HepG2 (cell line): ENCODE measurements around the gene ADARB2. TPM values are rescaled to one million over a fixed set of nuclear protein-coding genes. Genes with fewer than 3 reads are reported as not detected.

Experiments used
- ATAC-seq: fragments of 200-7000 bp; cut with Tn5 transposase; 3 replicates; pipeline ENCODE4 v1.9.1; 2020; ENCODE audit warnings: mild to moderate bottlenecking, moderate library complexity
- BruUV-seq: library from RNA; stranded (reverse); fragments of 400-500 nt; replicated peaks from 2 replicates; lab custom pipeline; 2021; lab: Mats Ljungman, UMichigan
- CTCF ChIA-PET: fragments of 300-600 bp; formaldehyde crosslinking; extraction: SDS; loops from one replicate; lab custom pipeline; 2021; ENCODE audit warnings: low total read pairs, inconsistent platforms, low intra/inter-chr PET ratio; lab: Yijun Ruan, JAX
- POLR2A ChIA-PET: fragments of 350-600 bp; sonication (Branson Sonifier 250); formaldehyde crosslinking; loops from one replicate; lab custom pipeline; 2020; ENCODE audit warnings: antibody characterized with exemption, inconsistent platforms; lab: Yijun Ruan, JAX
- DNase-seq: peaks from one replicate; pipeline ENCODE4 v3.0.0-alpha.2; 2015; ENCODE audit warnings: low spot score
- FAIRE-seq: peaks from 3 replicates; lab custom pipeline; 2011; peaks lifted over from hg19 to GRCh38; lab: Jason Lieb, UNC
- H2AFZ ChIP-seq: one replicate; pipeline ENCODE4 v1.6.1; 2011; ENCODE audit warnings: low read length, inconsistent platforms
- H3K27ac ChIP-seq: fragments of 300-600 bp; 3 replicates; pipeline ENCODE4 v1.8.0; 2011; ENCODE audit warnings: mixed run types, mild to moderate bottlenecking, mixed read lengths, low read length, inconsistent platforms; ENCODE audit not compliant: insufficient read depth; ENCODE audit errors: extremely low read length
- H3K27me3 ChIP-seq, 2 experiments: fragments of 200-600 bp in 1 of 2; 2 replicates in 1 of 2; 3 replicates in 1 of 2; pipeline versions ENCODE4 v1.6.0 to v1.8.0; 2011; ENCODE audit warnings: low read length in 2 of 2, mild to moderate bottlenecking in 2 of 2, moderate library complexity in 2 of 2, inconsistent platforms in 1 of 2; ENCODE audit not compliant: insufficient read depth in 2 of 2, control insufficient read depth in 1 of 2
- H3K36me3 ChIP-seq, 2 experiments: fragments of 200-600 bp in 1 of 2; replicated peaks in 1 of 2; 2 replicates in 1 of 2; 3 replicates in 1 of 2; pipeline versions ENCODE4 v1.5.1 to v1.8.0; 2011; ENCODE audit warnings: low read length in 2 of 2, inconsistent platforms in 1 of 2; ENCODE audit not compliant: insufficient read depth in 2 of 2, control insufficient read depth in 1 of 2
- H3K4me1 ChIP-seq: 2 replicates; pipeline ENCODE4 v1.5.1; 2012; ENCODE audit warnings: low read length, inconsistent platforms; ENCODE audit not compliant: insufficient read depth
- H3K4me2 ChIP-seq: 2 replicates; pipeline ENCODE4 v1.6.0; 2011; ENCODE audit warnings: low read depth, low read length, inconsistent platforms
- H3K4me3 ChIP-seq, 3 experiments: fragments of 200-600 bp in 1 of 3; sonication (generic), shearing (Covaris generic) in 1 of 3; replicated peaks in 1 of 3; 2 replicates each; pipeline ENCODE4 v1.5.1; 2011 to 2016; ENCODE audit warnings: low read length in 3 of 3, inconsistent platforms in 2 of 3, low read depth in 2 of 3, mild to moderate bottlenecking in 2 of 3, control low read depth in 1 of 3, mixed read lengths in 1 of 3; ENCODE audit not compliant: insufficient read depth in 1 of 3
- H3K79me2 ChIP-seq: one replicate; pipeline ENCODE4 v1.6.1; 2011; ENCODE audit warnings: low read length, inconsistent platforms; ENCODE audit not compliant: insufficient read depth
- H3K9ac ChIP-seq: 2 replicates; pipeline ENCODE4 v1.6.0; 2011; ENCODE audit warnings: mild to moderate bottlenecking, low read depth, low read length, inconsistent platforms; ENCODE audit not compliant: insufficient read depth
- H3K9me3 ChIP-seq: 2 replicates; pipeline ENCODE4 v1.5.1; 2012; ENCODE audit warnings: mild to moderate bottlenecking, low read length
- H4K20me1 ChIP-seq: 2 replicates; pipeline ENCODE4 v1.6.0; 2011; ENCODE audit warnings: inconsistent platforms, mild to moderate bottlenecking, low read length, moderate library complexity; ENCODE audit not compliant: insufficient read depth
- ARNT2 ChIP-seq: sonication (generic); formaldehyde crosslinking; IDR thresholded peaks from 2 replicates; pipeline ENCODE4 v1.8.0; 2022; ENCODE audit warnings: mild to moderate bottlenecking, low read depth, missing genetic modification reagents, moderate library complexity
- GZF1 ChIP-seq: sonication (generic); formaldehyde crosslinking; IDR thresholded peaks from 2 replicates; pipeline ENCODE4 v1.5.1; 2020; ENCODE audit warnings: mild to moderate bottlenecking, missing genetic modification reagents
- HNF1B ChIP-seq: sonication (generic); formaldehyde crosslinking; IDR thresholded peaks from 2 replicates; pipeline ENCODE4 v1.5.1; 2020; ENCODE audit warnings: mild to moderate bottlenecking, moderate library complexity, missing genetic modification reagents
- KAT2B ChIP-seq: fragments of 150-350 bp; IDR thresholded peaks from 2 replicates; pipeline ENCODE4 v1.6.1; 2014; ENCODE audit warnings: low read depth, low read length, borderline replicate concordance
- KLF6 ChIP-seq: IDR thresholded peaks from 2 replicates; pipeline ENCODE4 v1.8.0; 2016; ENCODE audit warnings: missing biosample characterization, missing genetic modification reagents
- NR2F6 ChIP-seq, 2 experiments: IDR thresholded peaks; 2 replicates each; pipeline ENCODE4 v1.6.1; 2016; ENCODE audit warnings: antibody characterized with exemption in 1 of 2, mild to moderate bottlenecking in 1 of 2
- SRSF9 ChIP-seq: fragments of 200-400 bp; formaldehyde crosslinking; IDR thresholded peaks from 2 replicates; pipeline ENCODE4 v1.6.1; 2018; ENCODE audit warnings: borderline replicate concordance, mild to moderate bottlenecking, low read depth, low read length; ENCODE audit not compliant: insufficient read depth, poor library complexity, severe bottlenecking
- TFDP2 ChIP-seq: sonication (generic); formaldehyde crosslinking; IDR thresholded peaks from 2 replicates; pipeline ENCODE4 v1.4.0; 2020; ENCODE audit warnings: missing genetic modification reagents
- ZKSCAN8 ChIP-seq: IDR thresholded peaks from 2 replicates; pipeline ENCODE4 v1.6.1; 2016; ENCODE audit warnings: borderline replicate concordance, missing genetic modification reagents, missing compliant biosample characterization
- ZNF510 ChIP-seq: sonication (generic); formaldehyde crosslinking; IDR thresholded peaks from 2 replicates; pipeline ENCODE4 v1.4.0; 2020; ENCODE audit warnings: low read depth, mild to moderate bottlenecking, missing genetic modification reagents
- WGBS: methylation state at CpG from one replicate; pipeline ENCODE4 v1.1.6; 2017; ENCODE audit warnings: low lambda C conversion rate; 5-methylcytosine and 5-hydroxymethylcytosine counted together
- in situ Hi-C: cut with HindIII; loops from 2 replicates; pipeline ENCODE4 v1.10.0; 2017; ENCODE audit warnings: low pct_unique_long_range_greater_than_20kb; ENCODE audit not compliant: extremely low pct_ligation_motif_present
- intact Hi-C: fragments of 100-400 bp; cut with micrococcal nuclease; formaldehyde crosslinking; loops from one replicate; pipeline ENCODE4 v1.10.0; 2022; ENCODE audit not compliant: unreplicated experiment
- polyA plus RNA-seq, 8 experiments: library from polyadenylated mRNA; depleted of rRNA in 3 of 8; stranded (reverse) in 7 of 8; unstranded in 1 of 8; fragments of >200 nt; fragmentation: Illumina TruSeq in 4 of 8; extraction: Trizol in 4 of 8; gene quantifications; 2 replicates each; pipeline versions ENCODE4 v1.2.1 to v1.2.3, GENCODE V29; 2011 to 2016; ENCODE audit warnings: low read depth in 4 of 8, missing spikeins in 1 of 8, mixed read lengths in 1 of 8; ENCODE audit not compliant: insufficient read depth in 1 of 8
- total RNA-seq, 5 experiments: library from RNA; depleted of rRNA; stranded (reverse); fragments of >200 nt; fragmentation: Illumina TruSeq; extraction: Trizol; gene quantifications; 2 replicates each; pipeline ENCODE4 v1.2.3, GENCODE V29; 2016; ENCODE audit warnings: low read depth in 1 of 5
- TF ChIP-seq, protein P1 (sequence below): sonication (generic); formaldehyde crosslinking; IDR thresholded peaks from 2 replicates; pipeline ENCODE4 v1.4.0; 2020; ENCODE audit warnings: missing genetic modification reagents
- TF ChIP-seq, protein P2 (sequence below): sonication (generic); formaldehyde crosslinking; IDR thresholded peaks from 2 replicates; pipeline ENCODE4 v1.4.0; 2020; ENCODE audit warnings: missing genetic modification reagents, borderline replicate concordance

The ADARB2 gene
- total and polyA plus RNA-seq, 2 of the 13 experiments (the other 11 are each of a cell fraction or from before 2014, with no cell fraction given) = not detected

DNA sequence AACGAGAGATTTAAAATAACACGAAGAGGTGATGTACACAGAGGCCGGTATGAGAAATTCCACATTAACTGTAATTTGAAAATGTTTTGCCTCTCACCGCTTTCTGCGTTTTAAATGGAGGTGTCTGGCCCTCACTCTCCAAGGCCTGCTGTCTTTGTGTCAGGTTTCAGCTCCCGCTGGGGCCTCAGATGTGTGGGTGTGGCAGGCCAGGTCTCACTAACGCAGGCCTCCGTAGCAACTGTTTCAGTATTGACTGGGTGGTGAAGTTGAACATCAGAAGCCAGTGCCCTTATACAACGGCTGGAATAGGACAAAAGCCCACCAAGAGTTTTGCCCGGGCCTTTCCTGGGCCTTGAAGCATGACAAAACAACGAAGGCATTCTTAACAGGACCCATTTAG, 303.1 kb downstream of the ADARB2 start:
- ChIA-PET POLR2A (no interaction called here), CTCF (no interaction called here)

DNA sequence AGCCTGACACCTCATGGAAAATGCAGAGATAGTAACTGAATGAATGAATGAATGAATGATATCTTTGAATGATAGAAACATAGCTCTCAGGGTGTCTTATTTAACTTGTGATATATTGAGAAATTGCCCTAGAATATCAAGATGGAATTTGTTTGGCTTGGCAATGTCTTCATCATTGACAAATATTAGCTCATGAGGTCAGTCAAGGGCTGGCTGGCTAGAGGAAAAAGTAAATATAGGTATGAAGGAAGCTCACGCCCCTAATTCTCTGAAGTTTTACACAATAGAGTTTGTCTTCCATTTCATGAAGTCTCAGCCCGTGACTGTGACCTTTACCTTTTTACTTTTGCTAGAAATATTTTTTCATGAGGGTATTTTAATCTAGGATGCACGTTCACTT, 305.2 kb downstream of the ADARB2 start:
- in situ Hi-C loops (no loop called here), intact Hi-C loops (no loop called here)
- Histone ChIP-seq H3K9ac (no peak overlapping the region), H4K20me1 (no peaks in the 10 kb centered on the region), H3K4me1 (peaks cover 7% of the 10 kb centered on the region; the same call in 1 of the 2 replicates), H2AFZ (no peak overlapping the region), H3K36me3 (no peaks in the 10 kb centered on the region), H3K4me3 (no peak overlapping the region), H3K79me2 (no peaks in the 10 kb centered on the region), H3K27me3 (peaks cover 3 to 20% of the 10 kb centered on the region in 2 experiments; a peak in 4 of 5 replicates), H3K27ac (no peak overlapping the region), H3K4me2 (no peak overlapping the region), H3K9me3 (peaks cover 11% of the 10 kb centered on the region)
- peak; percentile 41; the same call in 1 of the 3 replicates for ATAC-seq
- DNase-seq = peak; percentile 64
- CTCF ChIA-PET = no interaction called here
- FAIRE-seq = no peak
- WGBS = 1% methylated on average over 3 of the region's 3 CpGs
- no TSS peak for BruUV-seq
- POLR2A ChIA-PET = no interaction called here
- TF ChIP-seq KAT2B (no peak), ZKSCAN8 (CRISPR knock-in tag) (no peak), HNF1B (CRISPR knock-in tag) (no peak), KLF6 (CRISPR knock-in tag) (no peak), SRSF9 (no peak), ZNF510 (CRISPR knock-in tag) (no peak), NR2F6 (IDR thresholded peaks at IDR 0.05) (peak; percentile 35; the same call in 1 of the 2 replicates), NR2F6 (CRISPR knock-in tag; IDR thresholded peaks at IDR 0.05) (no peak)
- TF ChIP-seq, protein P1, sequence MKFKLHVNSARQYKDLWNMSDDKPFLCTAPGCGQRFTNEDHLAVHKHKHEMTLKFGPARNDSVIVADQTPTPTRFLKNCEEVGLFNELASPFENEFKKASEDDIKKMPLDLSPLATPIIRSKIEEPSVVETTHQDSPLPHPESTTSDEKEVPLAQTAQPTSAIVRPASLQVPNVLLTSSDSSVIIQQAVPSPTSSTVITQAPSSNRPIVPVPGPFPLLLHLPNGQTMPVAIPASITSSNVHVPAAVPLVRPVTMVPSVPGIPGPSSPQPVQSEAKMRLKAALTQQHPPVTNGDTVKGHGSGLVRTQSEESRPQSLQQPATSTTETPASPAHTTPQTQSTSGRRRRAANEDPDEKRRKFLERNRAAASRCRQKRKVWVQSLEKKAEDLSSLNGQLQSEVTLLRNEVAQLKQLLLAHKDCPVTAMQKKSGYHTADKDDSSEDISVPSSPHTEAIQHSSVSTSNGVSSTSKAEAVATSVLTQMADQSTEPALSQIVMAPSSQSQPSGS (CRISPR knock-in tag) = no peak
- TF ChIP-seq, protein P2, sequence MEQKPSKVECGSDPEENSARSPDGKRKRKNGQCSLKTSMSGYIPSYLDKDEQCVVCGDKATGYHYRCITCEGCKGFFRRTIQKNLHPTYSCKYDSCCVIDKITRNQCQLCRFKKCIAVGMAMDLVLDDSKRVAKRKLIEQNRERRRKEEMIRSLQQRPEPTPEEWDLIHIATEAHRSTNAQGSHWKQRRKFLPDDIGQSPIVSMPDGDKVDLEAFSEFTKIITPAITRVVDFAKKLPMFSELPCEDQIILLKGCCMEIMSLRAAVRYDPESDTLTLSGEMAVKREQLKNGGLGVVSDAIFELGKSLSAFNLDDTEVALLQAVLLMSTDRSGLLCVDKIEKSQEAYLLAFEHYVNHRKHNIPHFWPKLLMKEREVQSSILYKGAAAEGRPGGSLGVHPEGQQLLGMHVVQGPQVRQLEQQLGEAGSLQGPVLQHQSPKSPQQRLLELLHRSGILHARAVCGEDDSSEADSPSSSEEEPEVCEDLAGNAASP (CRISPR knock-in tag) = peak; percentile 26; the same call in 1 of the 2 replicates

More for the DNA sequence above, 303.1 kb downstream of the ADARB2 start:
- Histone ChIP-seq H4K20me1 (no peaks in the 10 kb centered on the region), H3K79me2 (no peaks in the 10 kb centered on the region), H3K4me1 (peaks cover 7% of the 10 kb centered on the region; the same call in 1 of the 2 replicates), H3K27me3 (peaks cover 3 to 28% of the 10 kb centered on the region in 2 experiments; a peak in 4 of 5 replicates), H2AFZ (no peak overlapping the region), H3K4me3 (no peak overlapping the region), H3K9ac (no peak overlapping the region), H3K27ac (no peak overlapping the region), H3K4me2 (no peak overlapping the region), H3K36me3 (no peaks in the 10 kb centered on the region), H3K9me3 (peaks cover 11% of the 10 kb centered on the region)
- DNase-seq (no peak), ATAC-seq (no peak), FAIRE-seq (no peak)
- no peak for TF ChIP-seq ARNT2 (CRISPR knock-in tag)
- no peak for TF ChIP-seq TFDP2 (CRISPR knock-in tag)
- no peak for TF ChIP-seq GZF1 (CRISPR knock-in tag)
- in situ Hi-C loops (no loop called here), intact Hi-C loops (no loop called here)
- BruUV-seq = no TSS peak
- WGBS = 44% methylated on average over 8 of the region's 11 CpGs
